ENCODE results near the gene ZBTB44.
"Not testable (repeated sequence)": the region's sequence is repeated elsewhere in the genome, so short reads cannot be mapped to it uniquely, and the experiment has no call there.

ZBTB44 gene

DNA sequence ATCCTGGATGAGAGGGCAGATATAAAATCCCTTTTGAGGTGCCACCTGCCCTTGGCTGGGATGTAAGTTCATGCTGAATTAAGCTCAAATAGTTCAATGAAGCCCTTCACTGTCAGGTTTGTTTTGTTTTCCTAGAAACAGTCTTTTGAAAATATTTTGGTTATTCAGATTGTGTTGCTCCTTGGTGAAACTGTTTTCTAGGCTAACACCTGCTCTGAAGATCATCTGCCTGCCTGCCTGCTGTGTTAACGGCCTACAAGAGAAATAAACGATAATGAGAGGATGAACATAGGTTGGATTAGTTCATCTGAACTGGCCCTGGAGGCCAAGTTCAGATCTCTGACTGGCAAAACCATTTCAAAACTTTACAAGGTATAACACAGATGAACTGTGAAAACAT, 67.4 kb downstream of the ZBTB44 start:
- DNase-seq (ENCODE audit: low read depth) = no peak

DNA sequence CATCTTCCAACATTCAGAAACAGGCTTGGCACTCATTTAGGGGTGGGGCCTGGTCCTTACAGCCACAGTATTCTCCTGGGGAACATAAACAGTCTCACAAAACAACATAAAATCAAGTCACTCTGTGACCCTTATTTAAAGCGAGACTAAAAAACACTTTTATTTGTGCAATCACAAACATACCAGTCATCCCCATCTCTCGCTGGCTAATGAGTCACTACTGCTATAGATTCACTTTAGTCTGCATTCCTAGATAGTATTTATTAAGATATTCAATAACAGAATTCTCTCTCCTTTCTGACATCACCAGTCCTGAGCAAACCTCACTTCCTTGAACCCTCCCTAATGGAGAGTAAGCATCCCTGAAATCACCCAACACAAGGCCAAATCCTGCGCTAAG, 68.0 kb downstream of the ZBTB44 start:
- peak; percentile 48 for DNase-seq (ENCODE audit: low read depth)

DNA sequence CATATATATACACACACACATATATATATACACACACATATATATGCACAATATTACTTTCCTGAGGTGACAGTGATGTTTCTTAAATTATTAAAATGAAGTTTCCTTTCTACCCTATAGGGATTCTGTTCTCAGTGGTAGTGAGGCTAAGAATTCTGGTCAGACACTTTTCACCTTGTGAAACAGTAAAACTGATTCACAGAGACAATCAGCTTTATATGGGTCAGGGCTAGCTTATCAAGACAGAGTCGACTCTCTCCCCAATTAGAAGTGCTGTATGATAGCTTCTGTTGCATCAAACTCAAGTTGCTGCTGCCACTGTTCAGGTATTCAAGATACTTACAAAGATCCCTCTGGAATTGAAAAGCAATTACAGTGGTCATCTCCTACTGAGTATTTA, 68.4 kb downstream of the ZBTB44 start:
- peak; percentile 18 for DNase-seq (ENCODE audit: low read depth)

DNA sequence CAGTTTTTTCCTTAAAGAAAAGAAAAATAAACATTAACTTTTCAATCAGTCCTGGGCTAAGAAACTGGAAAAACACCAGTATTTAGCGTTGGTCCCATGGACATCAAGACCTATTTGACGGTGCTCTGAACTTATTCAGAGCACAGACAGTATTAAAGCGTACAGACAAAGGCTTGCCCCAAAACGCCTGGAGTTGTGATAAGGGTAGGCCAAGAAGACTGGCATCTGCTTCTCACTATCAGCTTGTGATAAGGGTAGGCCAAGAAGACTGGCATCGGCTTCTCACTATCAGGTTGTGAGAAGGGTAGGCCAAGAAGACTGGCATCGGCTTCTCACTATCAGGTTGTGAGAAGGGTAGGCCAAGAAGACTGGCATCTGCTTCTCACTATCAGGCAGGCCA, 69.3 kb downstream of the ZBTB44 start:
- DNase-seq (ENCODE audit: low read depth) = not testable (repeated sequence)

DNA sequence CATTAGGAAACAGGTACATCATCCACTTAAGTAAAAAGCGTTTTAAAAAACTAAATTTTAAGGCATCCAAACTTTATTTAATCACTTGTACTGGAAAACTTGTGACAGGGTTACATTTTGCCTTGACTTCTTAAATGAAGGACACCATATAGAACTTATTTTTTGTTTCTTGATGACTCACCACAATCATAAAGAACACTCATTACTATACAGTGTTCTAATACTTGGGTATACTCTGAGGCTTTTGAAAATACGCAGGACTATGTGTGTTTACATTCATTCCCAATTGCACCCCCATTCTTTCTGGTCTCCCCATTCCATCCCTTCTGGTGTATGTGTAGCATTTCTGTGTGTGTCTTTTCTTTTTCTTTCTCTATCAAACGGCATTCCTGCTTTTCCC, 69.9 kb downstream of the ZBTB44 start:
- DNase-seq (ENCODE audit: low read depth) = no peak

DNA sequence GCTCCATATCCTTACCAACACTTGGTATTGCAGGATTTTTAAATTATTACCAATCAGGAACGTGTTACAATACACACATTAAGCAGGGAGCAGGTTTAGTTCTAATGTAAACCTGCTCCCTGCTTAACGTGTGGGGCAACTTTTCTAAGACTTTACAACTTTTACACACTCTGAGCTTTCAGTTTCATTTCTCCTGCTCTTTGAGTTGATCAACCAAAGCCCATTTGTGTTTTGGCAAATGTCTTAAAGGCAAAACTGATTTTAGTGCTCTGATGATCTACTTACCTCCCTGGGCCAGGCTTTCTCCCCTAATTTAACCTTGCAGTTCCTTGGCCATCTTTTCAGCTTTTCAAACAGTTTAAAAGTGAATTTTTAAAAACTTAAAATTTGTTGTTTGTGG, 70.9 kb downstream of the ZBTB44 start:
- no peak for DNase-seq (ENCODE audit: low read depth)

DNA sequence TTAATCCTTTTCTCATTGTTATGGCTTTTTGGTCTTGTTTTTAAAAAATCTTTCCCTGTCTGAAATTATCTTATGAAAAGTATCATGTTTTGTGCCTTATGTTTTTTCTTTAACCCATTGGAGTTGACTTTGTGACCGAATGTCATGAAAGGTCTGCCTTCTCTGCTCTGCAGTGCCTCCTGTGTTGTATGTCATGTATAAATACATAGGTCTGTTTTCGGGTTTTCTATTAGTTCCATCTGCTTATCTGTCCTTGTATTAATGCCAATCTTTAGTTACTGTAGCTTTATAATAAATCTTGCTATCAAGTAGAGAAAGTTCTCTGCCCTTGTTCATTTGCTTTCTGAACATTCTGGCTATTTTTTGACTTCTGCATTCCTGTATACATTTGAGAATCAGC, 73.0 kb downstream of the ZBTB44 start:
- no peak for DNase-seq (ENCODE audit: low read depth)

DNA sequence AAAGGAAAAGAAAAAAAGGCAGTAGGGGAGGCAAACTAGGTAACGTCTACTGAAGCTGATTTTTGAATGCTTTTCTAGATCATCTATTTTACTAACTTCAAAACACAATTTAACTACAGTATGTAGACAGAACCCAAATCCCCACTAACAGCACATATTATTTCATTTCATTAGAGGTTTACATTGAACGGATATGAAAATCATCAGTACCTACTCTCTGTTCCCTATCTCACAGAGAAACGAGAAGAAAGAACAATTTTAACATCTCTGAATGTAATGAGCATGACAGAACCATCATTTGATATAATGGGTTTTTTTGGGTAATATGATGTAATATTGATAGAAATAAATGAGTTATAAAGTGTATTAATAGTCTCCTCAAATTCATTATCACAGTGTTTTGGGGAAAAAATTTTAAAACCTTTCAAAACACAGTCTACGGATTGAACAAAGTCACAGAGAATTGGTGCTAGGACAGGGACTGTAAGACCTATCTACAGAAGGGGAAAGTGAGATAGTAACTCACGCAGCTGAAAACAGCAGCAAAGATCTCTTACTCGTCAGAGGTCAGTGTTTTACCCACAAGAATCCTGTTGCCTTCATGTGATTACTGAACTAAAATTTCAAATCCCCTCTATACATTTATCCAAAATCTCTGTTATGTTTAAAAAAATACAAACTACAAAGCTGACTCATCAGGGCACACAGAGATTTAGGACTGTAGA, 77.3 kb downstream of the ZBTB44 start:
- no peak for DNase-seq (ENCODE audit: low read depth)

DNA sequence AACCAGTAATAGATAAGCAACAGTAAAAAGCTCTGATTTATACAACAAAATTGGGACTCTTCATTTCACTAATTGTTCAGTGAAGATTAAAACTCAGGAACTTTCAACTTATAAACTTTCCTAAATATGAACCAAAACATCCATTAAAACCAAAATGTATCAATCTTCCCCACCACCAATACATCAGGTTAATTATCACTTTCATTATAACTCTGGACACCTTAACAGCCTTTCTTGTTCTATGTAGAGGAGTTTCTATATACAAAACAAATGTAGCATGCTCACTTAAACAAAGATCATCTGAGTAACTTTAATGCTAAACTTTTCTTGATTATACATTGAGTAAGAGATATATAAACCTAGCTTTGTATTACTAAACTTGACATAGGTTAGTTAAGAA, 80.4 kb downstream of the ZBTB44 start:
- DNase-seq (ENCODE audit: low read depth) = no peak

DNA sequence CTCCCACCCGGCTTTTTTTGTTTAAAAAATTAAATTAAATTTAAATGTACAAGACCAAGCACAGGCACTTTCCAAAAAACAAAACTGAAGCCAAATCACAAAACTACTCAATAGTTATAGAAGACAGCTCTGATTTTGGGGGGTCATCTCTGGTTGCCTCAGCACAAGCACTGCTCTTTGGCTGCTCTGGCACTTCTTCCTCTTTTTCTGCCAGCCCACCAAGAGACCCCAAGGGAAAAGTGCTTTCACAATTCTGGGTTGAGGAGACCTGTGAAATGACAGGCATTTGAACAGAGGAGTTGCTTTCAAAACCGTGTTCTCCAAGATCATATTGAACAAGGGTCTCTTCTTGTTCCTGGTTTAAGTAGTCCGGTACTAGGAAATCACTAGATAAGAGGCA, 80.8 kb downstream of the ZBTB44 start:
- not testable (repeated sequence) for DNase-seq (ENCODE audit: low read depth)

DNA sequence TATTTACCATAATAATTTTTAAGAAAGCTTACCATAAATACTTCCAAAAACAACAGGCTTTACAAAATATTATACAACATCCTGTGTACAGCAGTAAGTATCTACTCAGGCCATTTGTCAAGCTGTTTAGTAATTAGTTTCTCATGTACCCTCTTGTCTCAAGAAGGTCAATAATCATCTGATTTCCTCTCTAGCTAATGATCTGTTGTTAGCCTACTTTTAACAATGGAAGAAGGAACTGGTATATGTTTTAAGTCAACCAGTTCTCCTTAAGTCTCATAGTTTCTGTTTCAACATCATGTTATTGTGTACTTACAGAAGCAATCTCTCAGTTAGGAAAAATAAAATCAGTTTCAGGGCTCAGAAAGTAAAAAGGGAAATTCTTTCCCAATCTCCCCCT, 81.2 kb downstream of the ZBTB44 start:
- DNase-seq (ENCODE audit: low read depth) = not testable (repeated sequence)

DNA sequence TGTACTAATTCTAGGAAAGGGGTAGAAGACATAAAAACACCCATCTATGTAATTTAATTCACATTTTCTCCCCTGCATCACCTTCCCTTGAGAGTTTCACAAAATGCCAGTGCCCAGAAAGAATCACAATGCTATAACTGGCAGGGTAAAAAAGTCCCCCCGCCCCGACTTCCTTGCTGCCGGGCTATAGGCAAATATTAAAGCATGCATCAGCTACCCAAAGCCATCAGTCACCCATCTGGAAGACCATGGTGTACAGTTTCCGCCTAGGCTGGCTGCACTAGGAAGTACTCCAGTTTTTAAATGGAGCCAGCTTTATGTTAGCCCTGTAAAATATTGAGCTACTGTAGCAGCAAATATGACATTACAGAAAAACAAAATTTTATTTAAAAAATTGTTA, 87.3 kb downstream of the ZBTB44 start:
- DNase-seq (ENCODE audit: low read depth) = no peak

DNA sequence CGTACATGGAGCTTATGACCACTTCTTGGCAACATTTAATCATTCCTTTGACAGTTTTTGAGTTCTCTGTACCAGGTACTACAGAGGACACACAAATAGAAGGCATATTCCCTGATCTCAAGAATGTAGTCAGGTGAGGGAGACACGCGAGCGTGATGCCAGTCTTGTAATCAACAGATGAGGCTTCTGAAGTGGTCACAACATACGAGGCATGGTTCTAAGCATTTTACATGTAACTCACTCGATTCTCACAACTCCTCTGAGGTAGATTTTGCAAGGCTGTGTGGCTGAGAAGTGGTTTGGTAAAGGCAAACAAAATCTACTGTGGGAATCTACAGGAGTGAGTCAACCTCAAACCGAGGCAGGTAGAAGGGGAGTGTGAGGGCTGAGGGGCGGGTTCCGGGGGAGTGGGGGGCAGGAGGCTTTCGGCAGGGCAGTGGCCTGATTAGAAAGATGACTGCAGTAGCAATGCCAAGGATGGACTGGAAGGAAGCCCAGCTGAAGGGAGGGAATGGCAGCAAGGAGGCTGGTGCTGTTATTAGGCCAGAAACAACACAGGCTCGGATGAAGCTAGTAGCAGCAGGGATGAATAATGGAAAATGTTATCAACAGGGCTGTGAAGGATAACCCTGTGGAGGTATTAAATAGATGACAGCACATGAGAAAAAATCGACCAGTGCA, 91.3 kb downstream of the ZBTB44 start:
- DNase-seq (ENCODE audit: low read depth) = peak; percentile 52

DNA sequence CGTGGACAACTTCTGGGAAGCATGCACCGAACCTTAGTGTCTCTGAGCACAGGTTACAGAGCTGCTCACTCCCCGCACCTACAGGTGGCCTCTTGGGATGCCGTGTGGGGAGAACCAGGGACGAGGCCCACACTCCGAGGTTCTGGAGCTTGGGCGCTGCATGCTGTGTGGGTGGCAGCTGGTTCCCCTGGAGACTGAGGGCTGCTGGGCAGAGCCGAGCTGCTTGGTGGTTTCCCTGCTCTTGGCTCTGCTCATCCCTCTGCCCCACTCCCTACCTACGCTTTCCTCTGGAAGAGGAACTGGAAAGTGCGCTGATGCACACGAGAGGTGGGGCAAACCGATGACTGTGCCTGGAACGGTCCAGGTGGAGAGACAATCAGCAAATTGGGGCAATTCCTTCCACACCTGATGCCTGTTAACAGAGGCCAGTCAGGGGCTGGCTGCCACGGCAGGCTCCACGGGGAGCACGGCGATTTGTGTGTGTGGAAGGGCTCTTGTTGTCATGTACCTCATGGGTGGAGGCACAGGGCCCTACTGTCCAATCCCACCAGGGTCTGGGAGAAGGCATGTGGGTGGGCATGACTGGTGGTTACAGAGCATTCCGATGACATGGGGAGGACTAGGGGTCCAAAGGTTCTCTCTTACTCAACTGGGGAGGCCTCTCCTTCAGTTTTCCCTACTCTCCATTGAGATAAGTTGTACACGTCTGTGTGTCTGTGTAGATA, 94.2 kb downstream of the ZBTB44 start:
- no peak for DNase-seq (ENCODE audit: low read depth)

DNA sequence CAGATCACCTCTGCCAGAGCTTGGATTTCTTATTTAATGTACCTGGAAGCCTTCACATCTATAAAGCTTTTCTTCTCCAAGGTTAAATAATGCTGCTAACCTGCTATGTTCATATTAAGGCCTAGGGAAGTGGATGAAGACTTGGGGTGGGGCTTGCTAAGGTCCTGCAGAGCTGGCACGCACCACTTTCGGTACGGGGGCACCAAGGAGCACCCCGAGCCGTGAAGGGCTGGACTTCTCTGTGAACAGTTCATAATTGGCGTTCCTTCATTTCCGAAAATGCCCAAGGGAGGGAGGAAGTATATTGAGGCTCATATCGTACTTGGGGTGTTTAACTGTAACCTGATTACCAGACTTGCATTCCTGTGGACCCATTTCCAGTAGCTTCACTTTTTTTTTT, 95.6 kb downstream of the ZBTB44 start:
- no peak for DNase-seq (ENCODE audit: low read depth)

DNA sequence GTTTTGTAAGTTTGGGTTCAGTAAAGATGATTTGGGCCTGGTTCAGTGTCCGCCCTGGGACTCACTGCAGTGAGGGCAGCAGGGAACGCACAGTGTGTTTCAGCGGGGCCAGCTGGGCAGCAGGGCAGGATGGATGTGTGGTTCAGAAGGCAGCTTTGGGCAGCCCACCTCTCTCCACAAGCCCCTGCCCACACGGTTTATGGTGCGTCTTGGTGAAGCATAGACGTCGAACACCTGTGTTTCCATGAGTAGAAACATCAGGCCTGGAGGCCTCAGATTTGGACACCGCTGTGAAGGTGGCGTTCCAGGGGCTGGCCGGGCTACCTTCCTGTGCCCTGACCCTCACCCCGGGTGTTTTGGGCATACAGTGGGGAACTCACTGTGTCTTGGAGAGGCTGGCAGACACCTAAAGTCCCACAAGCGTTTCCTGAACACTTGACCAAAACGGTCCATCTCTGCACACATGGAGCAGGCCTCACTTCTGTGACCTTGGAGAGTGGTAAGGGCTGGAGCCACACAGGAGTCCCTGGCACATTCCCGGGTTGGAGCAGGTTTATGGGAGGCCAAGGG, 96.1 kb downstream of the ZBTB44 start:
- no peak for DNase-seq (ENCODE audit: low read depth)

DNA sequence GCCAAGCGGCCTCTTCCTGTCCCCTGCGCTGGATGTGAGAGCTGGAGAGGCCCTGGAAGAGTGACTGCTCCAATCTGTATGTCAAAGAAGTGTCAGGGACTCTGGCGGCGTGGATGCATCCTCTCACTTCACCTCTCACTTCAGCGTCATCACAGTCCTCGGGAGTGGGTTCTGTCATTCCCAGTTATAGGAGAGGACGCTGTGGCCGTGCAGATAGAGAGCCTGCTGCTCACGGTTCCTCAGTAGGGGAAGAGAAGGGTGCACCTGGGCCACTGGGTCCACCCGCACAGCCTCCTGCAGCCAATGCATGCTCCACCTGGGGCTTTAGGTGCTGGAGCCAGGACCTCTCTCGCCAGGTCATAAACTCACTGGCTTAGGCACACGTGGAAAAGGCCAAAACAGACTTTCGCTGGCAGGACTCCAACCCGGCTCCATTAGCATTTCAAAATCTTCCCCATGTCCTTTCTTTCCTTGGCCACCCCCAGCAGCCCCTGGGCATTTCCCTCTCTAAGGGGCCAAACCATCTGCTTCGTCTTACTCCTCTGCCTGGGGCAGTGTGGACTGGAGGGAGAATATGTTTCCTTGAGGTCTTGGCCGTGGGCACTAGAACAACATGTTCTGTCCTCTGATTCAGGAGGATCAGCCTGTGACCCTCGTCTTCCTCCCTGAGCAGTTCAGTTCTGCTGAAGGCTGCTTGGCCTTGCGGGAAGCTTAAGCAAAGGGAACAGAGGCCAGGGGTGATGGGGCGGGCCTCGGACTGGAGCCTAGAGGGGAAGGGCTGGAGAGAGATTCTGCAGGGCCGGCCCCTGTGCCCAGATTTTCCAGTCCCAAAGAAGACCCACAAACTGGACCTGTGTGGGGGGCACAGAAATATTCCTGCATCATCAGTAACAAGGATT, 97.3 kb downstream of the ZBTB44 start:
- DNase-seq (ENCODE audit: low read depth) = no peak

DNA sequence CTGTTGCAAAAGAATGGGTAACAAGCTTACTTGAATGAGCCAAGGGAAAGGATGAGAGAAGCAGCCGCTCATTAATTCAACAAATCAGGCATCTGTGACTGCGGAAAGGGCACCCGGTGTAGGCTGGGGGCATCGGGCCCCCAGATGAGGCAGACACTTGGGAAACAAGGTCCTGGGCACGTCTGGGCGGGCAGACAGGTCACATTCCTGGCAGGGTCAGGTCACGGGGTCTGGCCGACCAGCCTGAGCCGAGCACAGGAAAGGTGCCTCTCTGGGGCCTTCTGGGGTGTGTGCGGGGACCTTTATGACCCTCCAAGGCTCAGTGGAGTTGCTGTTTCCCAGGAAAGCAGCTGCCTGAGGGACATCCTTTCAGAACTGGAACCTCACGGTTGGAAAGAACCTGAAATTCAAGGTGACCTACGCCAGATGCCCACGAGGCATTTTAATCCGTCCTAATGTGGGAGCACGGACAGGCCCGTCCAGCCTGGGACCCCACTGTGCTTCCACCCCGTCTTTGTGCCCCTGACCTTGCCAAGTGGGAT, 98.1 kb downstream of the ZBTB44 start:
- no peak for DNase-seq (ENCODE audit: low read depth)

DNA sequence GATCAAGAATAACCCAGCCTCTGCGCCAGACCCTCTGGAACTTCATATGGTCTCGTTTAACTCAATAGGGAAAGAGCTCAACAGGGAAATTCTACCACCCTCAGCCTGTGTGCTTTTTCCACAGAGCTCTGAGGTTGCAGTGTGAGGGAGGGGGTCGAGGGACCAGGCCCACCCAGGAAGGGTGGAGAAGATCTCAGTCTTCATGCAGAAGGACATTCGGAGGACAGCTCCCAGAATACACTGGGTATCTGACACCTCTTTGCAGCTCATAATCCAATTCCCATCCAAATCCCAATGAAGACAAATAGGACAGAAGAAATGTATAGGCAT, 98.5 kb downstream of the ZBTB44 start:
- DNase-seq (ENCODE audit: low read depth) = no peak

DNA sequence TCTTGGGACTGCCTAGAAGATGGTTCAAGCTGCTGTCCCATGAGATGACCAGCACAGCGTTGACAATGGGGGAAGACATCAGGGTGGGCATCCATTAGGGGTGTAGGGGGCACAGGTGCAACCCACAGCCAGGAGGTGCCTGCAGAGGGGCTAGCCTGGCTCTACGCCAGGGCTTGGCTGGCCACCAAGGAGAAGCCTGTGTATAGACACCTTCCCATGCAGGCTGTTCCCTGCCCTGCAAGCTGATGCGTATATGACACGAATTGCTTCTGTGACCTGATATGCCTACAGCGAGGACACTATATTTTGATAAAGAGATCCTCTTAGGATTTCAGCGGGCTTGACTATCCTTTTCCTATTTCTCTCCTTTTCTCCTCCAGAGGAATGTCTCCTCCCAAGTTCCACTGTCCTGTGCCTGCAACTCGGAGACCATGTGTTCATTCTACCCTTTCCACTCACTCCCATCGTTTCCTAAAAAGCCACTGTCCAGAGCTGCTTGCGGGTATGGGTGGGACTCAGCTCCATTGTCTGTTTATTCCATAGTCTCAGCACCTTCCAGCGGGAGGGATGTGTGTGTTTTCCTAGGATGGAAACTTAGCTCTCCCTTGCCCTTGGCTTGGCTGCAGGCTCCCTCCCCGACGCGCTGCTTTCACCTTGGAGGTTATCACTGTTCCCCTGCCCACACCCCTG, 99.0 kb downstream of the ZBTB44 start:
- DNase-seq (ENCODE audit: low read depth) = no peak

DNA sequence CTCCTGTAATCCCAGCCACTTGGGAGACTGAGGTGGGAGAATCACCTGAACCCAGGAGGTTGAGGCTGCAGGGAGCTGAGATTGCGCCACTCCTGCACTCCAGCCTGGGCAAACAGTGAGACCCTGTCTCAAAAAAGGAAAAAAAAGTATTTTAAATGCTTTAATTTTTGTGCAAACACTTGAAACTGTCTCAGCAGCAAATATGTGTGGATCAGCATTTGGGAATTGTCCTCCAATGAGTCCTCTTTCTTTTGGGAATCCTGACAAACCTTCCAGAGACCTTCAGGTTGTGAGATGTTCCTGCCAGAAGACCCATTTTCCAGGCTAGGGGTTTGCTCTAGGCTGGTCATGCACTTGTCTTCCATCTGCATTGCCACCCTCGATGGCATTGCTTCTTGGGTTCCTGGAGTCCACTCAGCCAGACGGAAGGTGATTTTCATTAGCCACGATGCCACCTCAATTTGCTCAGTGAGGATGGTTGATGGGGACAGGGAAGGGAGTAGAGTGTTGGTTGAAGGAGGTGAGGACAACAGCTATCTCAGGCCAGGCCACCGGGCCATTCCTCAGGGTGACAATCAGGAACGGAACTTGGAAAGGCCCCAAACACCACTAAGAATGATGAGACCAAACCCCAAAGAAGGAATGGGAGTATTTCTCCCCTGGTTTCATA, 99.7 kb downstream of the ZBTB44 start:
- DNase-seq (ENCODE audit: low read depth) = no peak
